GM23248 (cell line): Measurements from ENCODE around the gene HOXA11. TPM values are rescaled to one million over a fixed set of nuclear protein-coding genes. Genes with fewer than 3 reads are reported as not detected.

Experiments
- DNase-seq: peaks from one replicate; pipeline ENCODE4 v3.0.0-alpha.2; 2015
- H2AFZ ChIP-seq: fragments of 200-600 bp; sonication (generic); 2 replicates; pipeline ENCODE4 v1.6.1; 2016; ENCODE audit warnings: antibody characterized with exemption
- H3F3A ChIP-seq: fragments of 200-600 bp; sonication (generic); 2 replicates; pipeline ENCODE4 v1.6.1; 2016; ENCODE audit warnings: mild to moderate bottlenecking, antibody characterized with exemption, mixed run types; ENCODE audit not compliant: insufficient read depth
- H3K27ac ChIP-seq: fragments of 200-600 bp; sonication (generic); 2 replicates; pipeline ENCODE4 v1.5.1; 2016; ENCODE audit warnings: mild to moderate bottlenecking
- H3K27me3 ChIP-seq: fragments of 200-600 bp; sonication (generic); replicated peaks from 2 replicates; pipeline ENCODE4 v1.6.1; 2016; ENCODE audit warnings: mild to moderate bottlenecking; ENCODE audit not compliant: insufficient read depth
- H3K36me3 ChIP-seq: fragments of 200-600 bp; sonication (generic); 2 replicates; pipeline ENCODE4 v1.6.1; 2016; ENCODE audit warnings: low read depth, mild to moderate bottlenecking
- H3K4me1 ChIP-seq: fragments of 200-600 bp; sonication (generic); 2 replicates; pipeline ENCODE4 v1.6.1; 2016; ENCODE audit warnings: mild to moderate bottlenecking; ENCODE audit not compliant: insufficient read depth
- H3K4me2 ChIP-seq: fragments of 200-600 bp; sonication (generic); one replicate; pipeline ENCODE4 v1.6.1; 2016; ENCODE audit warnings: mild to moderate bottlenecking; ENCODE audit not compliant: unreplicated experiment
- H3K4me3 ChIP-seq: fragments of 200-600 bp; sonication (generic); 2 replicates; pipeline ENCODE4 v1.5.1; 2016; ENCODE audit warnings: mild to moderate bottlenecking
- H3K79me2 ChIP-seq: fragments of 200-600 bp; sonication (generic); 2 replicates; pipeline ENCODE4 v1.6.1; 2016; ENCODE audit warnings: mild to moderate bottlenecking; ENCODE audit not compliant: insufficient read depth
- H3K9ac ChIP-seq: fragments of 200-600 bp; sonication (generic); 2 replicates; pipeline ENCODE4 v1.6.1; 2016; ENCODE audit warnings: mild to moderate bottlenecking
- H3K9me2 ChIP-seq: fragments of 200-600 bp; sonication (generic); 2 replicates; pipeline ENCODE4 v1.6.1; 2016; ENCODE audit warnings: mixed run types, mild to moderate bottlenecking, moderate library complexity; ENCODE audit not compliant: insufficient read depth
- H3K9me3 ChIP-seq: fragments of 200-600 bp; sonication (generic); one replicate; pipeline ENCODE4 v1.6.1; 2017; ENCODE audit warnings: low read depth
- H4K20me1 ChIP-seq: fragments of 200-600 bp; sonication (generic); 2 replicates; pipeline ENCODE4 v1.6.0; 2016; ENCODE audit not compliant: insufficient read depth
- EZH2 ChIP-seq: fragments of 200-600 bp; sonication (generic); IDR thresholded peaks from 2 replicates; pipeline ENCODE4 v1.6.1; 2018; ENCODE audit warnings: antibody characterized with exemption, mild to moderate bottlenecking; ENCODE audit not compliant: insufficient read depth, poor library complexity, severe bottlenecking
- EZH2phosphoT487 ChIP-seq: fragments of 200-600 bp; sonication (generic); IDR thresholded peaks from 2 replicates; pipeline ENCODE4 v1.6.1; 2018; ENCODE audit warnings: antibody characterized with exemption, moderate library complexity, mild to moderate bottlenecking, low read depth; ENCODE audit not compliant: insufficient read depth
- WGBS, 2 experiments: methylation state at CpG; one replicate each; pipeline ENCODE4 v1.1.6; 2015 to 2017; ENCODE audit warnings: low lambda C conversion rate in 2 of 2, low coverage in 1 of 2; ENCODE audit errors: missing lambda C conversion rate in 2 of 2; 5-methylcytosine and 5-hydroxymethylcytosine counted together
- in situ Hi-C: fragments of 300-500 bp; cut with MboI; formaldehyde crosslinking; loops from 2 replicates; pipeline ENCODE4 v1.15.0; 2020
- polyA plus RNA-seq: library from polyadenylated mRNA; unstranded; fragments of >200 nt; fragmentation: Nextera tagmentation; extraction: Ambion mirVana; gene quantifications from 2 replicates; pipeline ENCODE4 v1.2.1, GENCODE V29; 2016
- total RNA-seq: library from RNA; depleted of rRNA; stranded (reverse); fragments of >200 nt; shearing (Covaris generic); gene quantifications from 2 replicates; pipeline ENCODE4 v1.2.3, GENCODE V29; 2014

Gene HOXA11
- total and polyA plus RNA-seq, 2 experiments from 2014 or later = 8.0 to 8.3 TPM

- H3K36me3 ChIP-seq = no peaks in the 10 kb centered on the region
- no peak for TF ChIP-seq EZH2phosphoT487
- no peak for TF ChIP-seq EZH2
- no peaks in the 10 kb centered on the region for H4K20me1 ChIP-seq
- no peak overlapping the region for H3K9ac ChIP-seq
- in situ Hi-C loops = no loop called here
- no peaks in the 10 kb centered on the region for H3K79me2 ChIP-seq
- no peaks in the 10 kb centered on the region for H3K9me3 ChIP-seq
- H3K27me3 ChIP-seq = peaks cover 7% of the 10 kb centered on the region; the same call in 1 of the 2 replicates
- no peak overlapping the region for H3K27ac ChIP-seq
- DNase-seq = no peak
- H3K4me2 ChIP-seq = no peak overlapping the region
- H3K4me3 ChIP-seq = no peak overlapping the region
- 74 to 77% methylated on average over 2 of the region's 2 CpGs for WGBS, 2 experiments
- H3K9me2 ChIP-seq = no peaks in the 10 kb centered on the region
- H3F3A ChIP-seq = no peaks in the 10 kb centered on the region
- H2AFZ ChIP-seq = no peak overlapping the region
- H3K4me1 ChIP-seq = no peaks in the 10 kb centered on the region
These were observed 30.3 kb upstream of the HOXA11 start for GRCh38 chr7:27215356-27215755.

- H3K79me2 ChIP-seq = no peaks in the 10 kb centered on the region
- H3F3A ChIP-seq = no peaks in the 10 kb centered on the region
- in situ Hi-C loops = no loop called here
- H3K9ac ChIP-seq = no peak overlapping the region
- no peak for TF ChIP-seq EZH2
- no peak for TF ChIP-seq EZH2phosphoT487
- no peaks in the 10 kb centered on the region for H3K36me3 ChIP-seq
- H3K9me2 ChIP-seq = no peaks in the 10 kb centered on the region
- 60 to 63% methylated on average over 8 of the region's 8 CpGs for WGBS, 2 experiments
- H3K4me2 ChIP-seq = no peak overlapping the region
- H3K9me3 ChIP-seq = no peaks in the 10 kb centered on the region
- H3K27me3 ChIP-seq = peaks cover 7% of the 10 kb centered on the region; the same call in 1 of the 2 replicates
- no peak for DNase-seq
- no peaks in the 10 kb centered on the region for H4K20me1 ChIP-seq
- H3K27ac ChIP-seq = no peak overlapping the region
- no peak overlapping the region for H3K4me3 ChIP-seq
- no peaks in the 10 kb centered on the region for H3K4me1 ChIP-seq
- H2AFZ ChIP-seq = no peak overlapping the region
These were observed 29.4 kb upstream of the HOXA11 start for GRCh38 chr7:27214239-27214950.

- no peak overlapping the region for H2AFZ ChIP-seq
- H3K4me3 ChIP-seq = no peak overlapping the region
- H3K27ac ChIP-seq = no peak overlapping the region
- DNase-seq = no peak
- in situ Hi-C loops = no loop called here
- 93 to 95% methylated on average over 43 to 50 of the region's 50 CpGs for WGBS, 2 experiments
- no peak for TF ChIP-seq EZH2
- TF ChIP-seq EZH2phosphoT487 = no peak
- no peaks in the 10 kb centered on the region for H3K79me2 ChIP-seq
- no peaks in the 10 kb centered on the region for H3K9me3 ChIP-seq
- no peaks in the 10 kb centered on the region for H3K9me2 ChIP-seq
- H3F3A ChIP-seq = no peaks in the 10 kb centered on the region
- H3K36me3 ChIP-seq = no peaks in the 10 kb centered on the region
- H3K27me3 ChIP-seq = peaks cover 7% of the 10 kb centered on the region; the same call in 1 of the 2 replicates
- H3K4me1 ChIP-seq = no peaks in the 10 kb centered on the region
- H4K20me1 ChIP-seq = no peaks in the 10 kb centered on the region
- no peak overlapping the region for H3K9ac ChIP-seq
- no peak overlapping the region for H3K4me2 ChIP-seq
These were observed 28.6 kb upstream of the HOXA11 start for GRCh38 chr7:27213433-27214238.

- Histone ChIP-seq H3K79me2 (no peaks in the 10 kb centered on the region), H3K36me3 (no peaks in the 10 kb centered on the region), H3K27me3 (peaks cover 7% of the 10 kb centered on the region; the same call in 1 of the 2 replicates), H3K4me1 (no peaks in the 10 kb centered on the region), H4K20me1 (no peaks in the 10 kb centered on the region), H3K4me3 (no peak overlapping the region), H3K9me3 (no peaks in the 10 kb centered on the region), H3K4me2 (no peak overlapping the region), H3K9ac (no peak overlapping the region), H3F3A (no peaks in the 10 kb centered on the region), H2AFZ (no peak overlapping the region), H3K9me2 (no peaks in the 10 kb centered on the region), H3K27ac (no peak overlapping the region)
- no peak for TF ChIP-seq EZH2
- no peak for TF ChIP-seq EZH2phosphoT487
- 63 to 67% methylated on average over 51 to 52 of the region's 52 CpGs for WGBS, 2 experiments
- DNase-seq = no peak
- in situ Hi-C loops = no loop called here
These were observed 27.7 kb upstream of the HOXA11 start for GRCh38 chr7:27212497-27213432.
